ENCODE results near the gene EXOSC5. TPM values are rescaled to one million over a fixed set of nuclear protein-coding genes. Genes with fewer than 3 reads are reported as not detected.
A peak's percentile ranks its signal among the peaks of the same experiment; 100 is the strongest.
"Not testable (repeated sequence)": the region's sequence is repeated elsewhere in the genome, so short reads cannot be mapped to it uniquely, and the experiment has no call there.

Gene EXOSC5
- total and polyA plus RNA-seq, 12 donors = 4.2 to 73.7 (median 26.6) TPM

GRCh38 chr19:41384351-41384750, 12.8 kb downstream of the EXOSC5 start:
- no peak overlapping the region for H3K4me3 ChIP-seq
- no peaks in the 10 kb centered on the region for H3K27me3 ChIP-seq
- DNase-seq = no peak
- no peaks in the 10 kb centered on the region for H3K9me3 ChIP-seq (replicated peaks in 1 of 3)
- no peak overlapping the region for H3K27ac ChIP-seq
- no peaks in the 10 kb centered on the region for H3K4me1 ChIP-seq (replicated peaks in 1 of 2)
- intact Hi-C loops (cut with DNase I) = no loop called here
- WGBS, 4 donors = 86 to 92% (median 91%) methylated on average over 5 of the region's 5 CpGs
- TF ChIP-seq, protein P1, sequence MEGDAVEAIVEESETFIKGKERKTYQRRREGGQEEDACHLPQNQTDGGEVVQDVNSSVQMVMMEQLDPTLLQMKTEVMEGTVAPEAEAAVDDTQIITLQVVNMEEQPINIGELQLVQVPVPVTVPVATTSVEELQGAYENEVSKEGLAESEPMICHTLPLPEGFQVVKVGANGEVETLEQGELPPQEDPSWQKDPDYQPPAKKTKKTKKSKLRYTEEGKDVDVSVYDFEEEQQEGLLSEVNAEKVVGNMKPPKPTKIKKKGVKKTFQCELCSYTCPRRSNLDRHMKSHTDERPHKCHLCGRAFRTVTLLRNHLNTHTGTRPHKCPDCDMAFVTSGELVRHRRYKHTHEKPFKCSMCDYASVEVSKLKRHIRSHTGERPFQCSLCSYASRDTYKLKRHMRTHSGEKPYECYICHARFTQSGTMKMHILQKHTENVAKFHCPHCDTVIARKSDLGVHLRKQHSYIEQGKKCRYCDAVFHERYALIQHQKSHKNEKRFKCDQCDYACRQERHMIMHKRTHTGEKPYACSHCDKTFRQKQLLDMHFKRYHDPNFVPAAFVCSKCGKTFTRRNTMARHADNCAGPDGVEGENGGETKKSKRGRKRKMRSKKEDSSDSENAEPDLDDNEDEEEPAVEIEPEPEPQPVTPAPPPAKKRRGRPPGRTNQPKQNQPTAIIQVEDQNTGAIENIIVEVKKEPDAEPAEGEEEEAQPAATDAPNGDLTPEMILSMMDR (IDR thresholded peaks at IDR 0.05) = no peak
- TF ChIP-seq POLR2A (IDR thresholded peaks at IDR 0.05) = no peak
- peaks cover 0 to 10% of the 10 kb centered on the region in 2 donors for H3K36me3 ChIP-seq (replicated peaks in 1 of 2)

DNA sequence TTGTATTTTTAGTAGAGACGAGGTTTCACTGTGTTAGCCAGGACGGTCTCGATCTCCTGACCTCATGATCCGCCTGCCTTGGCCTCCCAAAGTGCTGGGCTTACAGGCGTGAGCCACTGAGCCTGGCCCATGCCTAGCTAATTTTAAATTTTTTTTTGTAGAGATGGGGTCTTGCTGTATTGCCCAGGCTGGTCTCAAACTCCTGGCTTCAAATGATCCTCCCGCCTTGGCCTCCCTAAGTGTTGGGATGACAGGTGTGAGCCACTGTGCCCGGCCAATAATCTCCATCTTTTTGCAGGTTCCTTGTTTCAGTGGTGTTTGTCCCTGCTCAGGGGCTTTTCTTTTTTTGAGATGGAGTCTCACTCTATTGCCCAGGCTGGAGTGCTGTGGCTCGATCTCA, 15.6 kb downstream of the EXOSC5 start:
- WGBS, 4 donors = 89 to 99% (median 96%) methylated on average over 8 of the region's 8 CpGs
- H3K36me3 ChIP-seq (replicated peaks in 1 of 2); H3K27me3 ChIP-seq; intact Hi-C loops (cut with DNase I); H3K4me1 ChIP-seq (replicated peaks in 1 of 2); H3K27ac ChIP-seq; DNase-seq; H3K9me3 ChIP-seq (replicated peaks in 1 of 3); H3K4me3 ChIP-seq: not testable (repeated sequence)

- 62 to 80% (median 68%) methylated on average over 3 to 9 of the region's 9 CpGs for WGBS, 4 donors
- intact Hi-C loops (cut with DNase I) = loop anchor here in 1 of 2 donors (10.0 kb wide), 1 partner anchor 47 kb away; the partner anchor contains the start of gene B3GNT8
- Histone ChIP-seq H3K4me1 (replicated peaks in 1 of 2) (peaks cover 10 to 23% of the 10 kb centered on the region in 2 donors), H3K4me3 (no peak overlapping the region), H3K36me3 (replicated peaks in 1 of 2) (no peaks in the 10 kb centered on the region), H3K9me3 (replicated peaks in 1 of 3) (no peaks in the 10 kb centered on the region), H3K27ac (peak overlapping the region in 2 of 5 donors; percentile 34 to 49), H3K27me3 (no peaks in the 10 kb centered on the region)
- no peak for TF ChIP-seq POLR2A (IDR thresholded peaks at IDR 0.05)
- TF ChIP-seq, protein P1 (IDR thresholded peaks at IDR 0.05) = no peak
- DNase-seq = no peak
These were observed 19.0 kb downstream of the EXOSC5 start for GRCh38 chr19:41377977-41378709.

DNA sequence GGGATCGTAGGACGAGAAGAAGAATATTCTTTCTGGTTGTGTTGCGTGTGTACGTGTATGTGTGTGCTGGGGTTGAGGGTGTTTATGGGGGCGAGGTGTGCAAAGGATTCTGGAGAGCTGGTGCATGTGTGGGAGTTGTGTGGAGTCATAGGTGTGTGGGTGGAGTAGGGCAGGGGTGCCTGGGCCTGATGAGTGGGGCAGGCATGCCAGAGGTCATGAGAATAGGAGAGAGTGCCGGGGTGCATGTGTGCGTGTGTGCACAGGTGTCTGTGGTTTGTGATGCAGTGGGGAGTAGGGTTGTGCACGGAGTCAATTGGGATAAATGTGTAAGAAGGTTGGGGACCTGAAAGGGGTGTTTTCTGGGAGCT, 20.2 kb downstream of the EXOSC5 start:
- H3K27me3 ChIP-seq = no peaks in the 10 kb centered on the region
- 63 to 82% (median 65%) methylated on average over 7 to 8 of the region's 8 CpGs for WGBS, 4 donors
- no peak for DNase-seq
- peaks cover 10 to 23% of the 10 kb centered on the region in 2 donors for H3K4me1 ChIP-seq (replicated peaks in 1 of 2)
- peak overlapping the region in 2 of 4 donors; percentile 21 to 67 for H3K4me3 ChIP-seq
- no peaks in the 10 kb centered on the region for H3K36me3 ChIP-seq (replicated peaks in 1 of 2)
- peak overlapping the region in 3 of 5 donors; percentile 7 to 80 (median 60) for H3K27ac ChIP-seq
- TF ChIP-seq POLR2A (IDR thresholded peaks at IDR 0.05) = no peak
- TF ChIP-seq, protein P1 (IDR thresholded peaks at IDR 0.05) = no peak
- intact Hi-C loops (cut with DNase I) = loop anchor here in 1 of 2 donors (10.0 kb wide), 1 partner anchor 48 kb away; the partner anchor contains the start of gene B3GNT8
- H3K9me3 ChIP-seq (replicated peaks in 1 of 3) = no peaks in the 10 kb centered on the region
